IPS DF 19.7 (cell line): ENCODE data around the gene TBC1D32.
"Not testable (repeated sequence)": the region's sequence is repeated elsewhere in the genome, so short reads cannot be mapped to it uniquely, and the experiment has no call there.

Source experiments
- DNase-seq: peaks from one replicate; pipeline ENCODE4 v3.0.0-alpha.2; 2013; ENCODE audit warnings: low read depth, low spot score

TBC1D32 gene, protein sequence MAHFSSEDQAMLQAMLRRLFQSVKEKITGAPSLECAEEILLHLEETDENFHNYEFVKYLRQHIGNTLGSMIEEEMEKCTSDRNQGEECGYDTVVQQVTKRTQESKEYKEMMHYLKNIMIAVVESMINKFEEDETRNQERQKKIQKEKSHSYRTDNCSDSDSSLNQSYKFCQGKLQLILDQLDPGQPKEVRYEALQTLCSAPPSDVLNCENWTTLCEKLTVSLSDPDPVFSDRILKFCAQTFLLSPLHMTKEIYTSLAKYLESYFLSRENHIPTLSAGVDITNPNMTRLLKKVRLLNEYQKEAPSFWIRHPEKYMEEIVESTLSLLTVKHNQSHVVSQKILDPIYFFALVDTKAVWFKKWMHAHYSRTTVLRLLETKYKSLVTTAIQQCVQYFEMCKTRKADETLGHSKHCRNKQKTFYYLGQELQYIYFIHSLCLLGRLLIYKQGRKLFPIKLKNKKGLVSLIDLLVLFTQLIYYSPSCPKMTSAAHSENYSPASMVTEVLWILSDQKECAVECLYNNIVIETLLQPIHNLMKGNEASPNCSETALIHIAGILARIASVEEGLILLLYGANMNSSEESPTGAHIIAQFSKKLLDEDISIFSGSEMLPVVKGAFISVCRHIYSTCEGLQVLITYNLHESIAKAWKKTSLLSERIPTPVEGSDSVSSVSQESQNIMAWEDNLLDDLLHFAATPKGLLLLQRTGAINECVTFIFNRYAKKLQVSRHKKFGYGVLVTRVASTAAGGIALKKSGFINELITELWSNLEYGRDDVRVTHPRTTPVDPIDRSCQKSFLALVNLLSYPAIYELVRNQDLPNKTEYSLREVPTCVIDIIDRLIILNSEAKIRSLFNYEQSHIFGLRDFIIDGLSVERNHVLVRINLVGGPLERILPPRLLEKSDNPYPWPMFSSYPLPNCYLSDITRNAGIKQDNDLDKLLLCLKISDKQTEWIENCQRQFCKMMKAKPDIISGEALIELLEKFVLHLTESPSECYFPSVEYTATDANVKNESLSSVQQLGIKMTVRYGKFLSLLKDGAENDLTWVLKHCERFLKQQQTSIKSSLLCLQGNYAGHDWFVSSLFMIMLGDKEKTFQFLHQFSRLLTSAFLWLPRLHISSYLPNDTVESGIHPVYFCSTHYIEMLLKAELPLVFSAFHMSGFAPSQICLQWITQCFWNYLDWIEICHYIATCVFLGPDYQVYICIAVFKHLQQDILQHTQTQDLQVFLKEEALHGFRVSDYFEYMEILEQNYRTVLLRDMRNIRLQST

DNA sequence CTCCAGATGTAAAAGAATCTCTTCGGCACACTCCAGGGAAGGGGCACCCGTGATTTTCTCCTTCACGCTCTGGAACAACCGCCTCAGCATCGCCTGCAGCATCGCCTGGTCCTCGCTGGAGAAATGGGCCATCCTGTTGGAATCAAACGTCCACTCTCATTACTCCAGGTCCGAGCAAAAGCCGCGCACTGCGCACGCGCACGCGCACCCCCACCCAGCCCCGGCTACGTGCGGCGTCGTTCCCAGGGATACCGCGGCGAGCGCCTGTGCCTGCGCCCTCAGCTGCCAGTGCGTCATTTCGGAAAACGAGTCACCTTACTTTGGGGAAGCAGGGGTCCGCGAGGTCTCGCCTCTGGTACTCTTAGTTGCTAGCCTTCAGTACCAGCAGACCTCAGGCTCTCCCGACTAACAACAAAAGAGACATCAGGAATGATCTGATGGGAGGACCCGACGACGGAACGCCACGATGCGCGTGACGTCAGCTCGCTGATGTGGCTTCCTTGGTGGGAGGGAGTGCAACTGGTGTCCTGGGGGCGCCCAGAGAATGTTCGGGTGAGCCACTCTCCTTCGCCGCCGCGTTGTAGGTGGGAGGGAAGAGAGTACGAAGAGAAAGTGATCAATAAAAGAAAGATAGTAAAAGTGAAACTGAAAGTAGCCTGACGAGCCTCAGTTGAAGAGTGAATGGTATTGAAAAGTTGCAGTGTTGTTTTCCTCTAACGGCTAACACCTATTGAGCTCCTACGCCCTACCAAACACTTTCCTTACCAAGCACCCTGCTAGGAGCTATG, at the start of gene TBC1D32:
Gene TBC1D32, minus strand, starts transcription at position 182 of the 788 bp plus-strand sequence. Its CDS starts 50 bp downstream, at position 132.
- peak; percentile 70 for DNase-seq

DNA sequence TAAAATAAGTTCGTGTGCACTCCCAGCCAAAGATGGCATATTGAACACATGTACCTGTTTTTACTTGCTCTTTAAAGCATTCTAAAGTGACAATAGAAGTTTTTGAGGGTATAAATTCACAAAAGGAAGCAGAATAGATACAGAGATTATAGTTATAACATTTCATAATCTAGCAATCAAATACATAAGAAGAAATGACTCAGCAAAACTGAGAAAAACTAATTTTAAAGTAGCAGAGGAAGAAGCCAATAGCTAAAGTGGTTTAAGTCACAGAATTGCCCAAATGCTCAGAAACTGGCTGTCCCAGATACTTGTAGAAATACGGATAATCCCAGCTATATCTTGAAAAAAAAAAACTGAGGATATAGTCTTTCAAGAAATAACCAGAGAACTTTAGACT, 49.2 kb upstream of the TBC1D32 start:
- DNase-seq = no peak

DNA sequence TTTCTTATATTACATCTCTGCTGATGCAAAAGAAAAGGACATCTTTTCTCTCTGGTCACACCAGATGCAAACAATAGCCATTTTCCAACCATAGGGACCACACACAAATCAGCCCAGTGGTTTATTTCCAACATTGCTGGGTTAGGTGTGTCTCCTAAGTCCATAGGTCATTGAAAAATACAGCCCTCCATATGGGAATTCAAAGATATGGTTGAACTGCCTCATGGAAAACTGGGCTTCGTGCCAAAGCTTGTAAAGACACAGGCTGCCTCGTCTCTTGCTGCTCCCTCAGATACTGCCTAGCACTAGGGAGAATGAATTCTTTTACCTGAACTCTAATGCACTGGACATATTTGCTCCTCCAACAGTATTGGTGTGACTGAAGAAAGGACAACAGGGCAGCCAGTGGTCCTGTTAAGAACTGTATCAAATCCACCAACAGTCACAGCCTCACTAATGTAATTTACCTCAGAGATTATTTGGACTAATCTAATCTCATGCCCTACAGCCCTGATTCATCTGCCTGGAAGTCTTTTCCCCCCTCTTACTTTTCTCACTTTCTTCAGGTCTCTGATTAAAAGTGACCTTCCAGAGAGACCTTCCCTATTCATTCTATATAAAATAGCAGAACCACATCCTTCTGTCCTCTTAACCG, 48.3 kb upstream of the TBC1D32 start:
- no peak for DNase-seq

DNA sequence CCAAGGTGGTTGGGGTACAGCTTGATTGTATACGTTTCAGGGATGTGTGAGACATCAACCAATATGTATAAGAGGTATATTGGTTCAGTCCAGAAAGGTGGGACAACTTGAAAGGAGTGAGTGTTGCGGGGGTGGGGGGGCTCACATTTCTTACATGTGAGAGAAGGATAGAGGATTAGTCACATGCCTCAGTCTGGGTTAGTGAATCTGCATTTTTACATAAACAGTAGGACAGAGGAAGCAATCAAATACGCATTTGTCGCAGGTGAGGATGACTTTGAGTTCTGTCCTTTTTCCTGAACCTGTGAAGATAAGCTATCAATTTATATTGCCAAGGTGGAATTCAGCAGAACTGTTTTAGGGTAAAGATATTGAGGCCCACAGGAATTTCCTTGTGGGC, 42.1 kb upstream of the TBC1D32 start:
- DNase-seq = no peak

DNA sequence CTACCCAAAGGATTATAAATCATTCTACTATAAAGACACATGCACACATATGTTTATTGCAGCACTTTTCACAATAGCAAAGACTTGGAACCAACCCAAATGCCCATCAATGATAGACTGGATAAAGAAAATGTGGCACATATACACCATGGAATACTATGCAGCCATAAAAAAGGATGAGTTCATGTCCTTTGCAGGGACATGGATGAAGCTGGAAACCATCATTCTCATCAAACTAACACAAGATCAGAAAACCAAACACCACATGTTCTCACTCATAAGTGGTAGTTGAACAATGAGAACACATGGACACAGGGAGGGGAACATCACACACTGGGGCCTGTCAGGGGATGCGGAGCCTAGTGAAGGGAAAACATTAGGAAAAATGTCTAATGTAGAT, 39.9 kb upstream of the TBC1D32 start:
- not testable (repeated sequence) for DNase-seq

DNA sequence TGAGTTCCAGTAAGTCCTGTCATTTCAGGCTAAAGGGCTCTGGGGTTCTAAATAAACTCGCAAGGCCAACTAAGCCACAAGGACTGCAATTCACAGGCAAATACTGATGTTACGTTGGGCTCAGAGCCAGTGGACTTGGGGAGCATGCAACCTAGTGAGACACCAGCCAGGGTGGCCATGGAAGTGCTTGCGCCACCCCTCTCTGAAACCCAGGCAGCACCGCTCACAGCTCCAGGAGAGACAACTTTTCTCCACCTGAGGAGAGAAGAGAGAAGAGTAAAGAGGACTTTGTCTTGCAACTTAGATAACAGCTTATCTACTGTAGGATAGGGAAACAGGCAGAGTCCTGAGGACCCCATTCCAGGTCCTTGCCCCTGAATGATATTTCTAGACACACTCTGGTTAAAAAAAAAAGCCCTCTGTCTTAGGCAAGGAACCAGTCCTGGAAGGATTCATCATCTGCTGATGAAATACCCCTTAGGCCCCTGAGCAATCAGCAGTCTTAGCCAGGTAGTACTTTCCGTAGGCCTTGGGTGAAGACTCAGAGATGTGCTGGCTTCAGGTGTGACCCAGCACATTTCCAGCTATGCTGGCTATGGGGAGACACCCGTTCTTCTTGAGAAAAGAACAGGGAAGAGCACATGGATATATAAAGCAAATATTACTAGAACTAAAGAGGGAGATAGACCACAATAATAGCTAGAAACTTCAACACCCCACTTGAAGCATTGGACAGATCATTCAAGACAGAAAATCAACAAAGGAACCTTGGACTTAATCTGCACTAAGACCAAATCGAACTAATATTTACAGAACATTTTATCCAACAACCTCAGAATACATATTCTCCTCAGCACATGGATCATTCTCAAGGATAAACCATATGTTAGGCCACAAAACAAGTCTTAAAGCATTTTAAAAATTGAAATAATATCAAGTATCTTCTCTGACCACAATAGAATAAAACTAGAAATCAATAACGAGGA, 31.5 kb upstream of the TBC1D32 start:
- DNase-seq = no peak

DNA sequence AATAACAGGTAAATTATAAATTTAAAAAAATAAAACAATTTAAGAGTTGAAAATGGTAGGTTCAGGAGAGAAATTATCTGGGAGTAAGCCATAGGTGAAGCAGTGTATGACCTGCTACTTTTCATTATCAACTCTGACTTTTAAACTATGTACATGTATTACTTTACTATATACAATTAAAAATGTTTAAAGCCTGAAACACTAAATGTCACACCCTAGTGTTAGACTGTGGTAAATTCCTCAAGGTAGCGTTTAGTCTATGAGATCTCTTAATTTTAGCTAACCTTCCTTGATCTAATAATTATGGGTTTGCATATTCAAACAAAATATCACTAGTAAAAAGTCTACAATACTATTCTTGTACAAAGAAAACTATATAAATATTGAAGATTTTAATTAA, 22.3 kb upstream of the TBC1D32 start:
- no peak for DNase-seq

DNA sequence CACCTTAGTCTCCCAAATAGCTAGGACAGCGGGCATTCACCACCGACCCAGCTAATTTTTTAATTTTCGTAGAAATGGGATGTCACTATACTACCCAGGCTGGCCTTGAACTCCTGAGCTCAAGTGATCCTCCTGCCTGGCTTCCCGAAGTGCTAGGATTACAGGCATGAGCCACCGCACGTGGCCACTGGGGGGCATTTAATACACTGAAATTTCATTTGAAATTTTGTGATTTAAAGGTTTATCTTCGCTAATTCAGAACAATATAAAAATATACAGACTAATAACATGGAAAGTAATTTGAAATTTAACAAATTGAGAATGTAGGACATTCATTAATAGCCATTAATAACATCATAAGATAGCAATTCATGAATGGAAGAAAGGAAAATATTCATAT, 20.5 kb upstream of the TBC1D32 start:
- DNase-seq = no peak

DNA sequence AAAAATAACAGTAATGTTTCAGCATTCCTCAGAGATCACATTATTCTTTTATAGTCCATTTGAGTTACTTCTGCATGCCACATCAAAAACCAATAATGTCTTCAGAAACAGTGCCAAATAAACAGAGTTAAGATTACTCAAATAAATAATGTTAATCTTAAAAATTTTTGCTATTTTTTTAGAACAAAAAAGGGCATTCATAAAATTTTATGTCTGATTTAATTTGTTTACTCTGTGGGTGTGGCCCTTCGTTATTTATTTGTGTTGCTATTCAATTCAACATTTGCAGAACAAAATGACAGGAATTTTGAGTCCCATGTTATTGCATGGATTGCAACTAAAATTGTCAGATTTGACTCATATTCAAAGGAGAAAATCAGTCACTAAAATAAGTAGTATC, 18.7 kb upstream of the TBC1D32 start:
- DNase-seq = no peak

DNA sequence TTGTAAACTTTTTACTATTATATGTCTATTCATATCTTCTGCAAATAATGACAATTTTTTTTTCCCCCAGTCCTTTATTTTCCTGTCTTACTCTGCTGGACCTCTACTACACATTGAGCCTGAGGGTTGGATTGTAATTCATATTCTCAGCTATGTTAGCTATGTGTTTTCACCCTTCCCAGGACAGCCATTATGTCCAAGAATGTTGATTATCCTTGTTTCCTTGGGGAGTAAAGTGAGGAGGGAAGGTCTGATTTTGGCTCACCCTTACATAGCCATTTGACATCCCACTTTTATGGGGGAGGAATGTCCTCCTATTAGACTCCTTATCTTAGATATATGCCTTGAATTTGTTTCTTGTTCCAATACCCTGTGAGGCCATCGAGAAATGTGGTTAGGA, 17.6 kb upstream of the TBC1D32 start:
- no peak for DNase-seq

DNA sequence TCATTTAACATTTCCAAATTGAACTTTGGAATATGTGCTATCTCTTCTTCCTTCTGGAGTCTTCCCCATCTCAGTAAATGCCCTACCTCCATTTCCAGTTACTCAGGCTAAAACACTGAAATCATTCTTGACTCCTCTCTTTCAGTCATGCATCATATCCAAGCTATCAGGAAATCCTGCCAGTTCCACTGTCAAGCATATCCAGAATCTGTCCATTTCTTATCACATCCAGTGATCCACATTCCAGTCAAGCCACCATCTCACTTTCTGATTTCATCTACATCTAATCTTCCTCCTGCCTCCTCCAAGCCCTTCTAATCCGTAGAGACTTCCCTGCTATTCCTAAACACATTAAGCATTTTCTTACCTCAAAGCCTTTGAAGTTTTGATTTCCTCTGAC, 15.3 kb upstream of the TBC1D32 start:
- DNase-seq = no peak

DNA sequence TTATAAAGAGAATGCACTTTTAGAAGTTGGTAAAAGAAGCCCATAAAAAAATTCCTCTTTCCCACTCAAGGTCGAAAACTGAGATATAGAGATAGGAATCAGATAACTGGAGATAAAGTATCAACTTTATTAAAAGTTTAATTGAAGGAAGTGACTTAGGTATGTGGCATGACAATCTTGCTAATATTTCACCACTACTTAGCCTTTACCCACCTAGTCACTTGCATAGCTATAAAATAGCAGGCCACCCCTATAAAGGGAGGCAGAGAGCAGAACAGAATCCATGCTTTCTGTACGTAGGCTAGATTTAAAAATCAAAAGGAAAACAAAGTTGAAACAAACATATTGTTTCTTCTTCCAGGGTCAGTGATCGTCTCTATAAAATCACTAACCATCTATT, 13.2 kb upstream of the TBC1D32 start:
- no peak for DNase-seq

DNA sequence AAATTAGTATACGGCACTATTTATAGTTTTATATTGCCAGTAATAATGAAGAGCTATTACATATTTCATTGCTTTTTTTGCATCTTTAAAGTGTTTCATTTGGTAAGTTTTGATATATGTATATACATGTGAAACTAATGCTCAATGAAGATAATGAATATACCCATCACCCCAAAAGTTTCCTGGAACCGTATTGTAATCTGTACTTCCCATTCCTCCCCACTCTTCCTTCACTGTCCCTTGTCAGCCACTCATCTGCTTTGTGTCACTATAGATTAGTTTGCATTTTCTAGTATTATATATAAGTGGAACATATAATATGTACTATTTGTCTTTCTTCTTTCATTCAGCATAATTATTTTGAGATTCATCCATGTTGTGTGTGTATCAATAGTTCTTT, 10.3 kb upstream of the TBC1D32 start:
- no peak for DNase-seq

DNA sequence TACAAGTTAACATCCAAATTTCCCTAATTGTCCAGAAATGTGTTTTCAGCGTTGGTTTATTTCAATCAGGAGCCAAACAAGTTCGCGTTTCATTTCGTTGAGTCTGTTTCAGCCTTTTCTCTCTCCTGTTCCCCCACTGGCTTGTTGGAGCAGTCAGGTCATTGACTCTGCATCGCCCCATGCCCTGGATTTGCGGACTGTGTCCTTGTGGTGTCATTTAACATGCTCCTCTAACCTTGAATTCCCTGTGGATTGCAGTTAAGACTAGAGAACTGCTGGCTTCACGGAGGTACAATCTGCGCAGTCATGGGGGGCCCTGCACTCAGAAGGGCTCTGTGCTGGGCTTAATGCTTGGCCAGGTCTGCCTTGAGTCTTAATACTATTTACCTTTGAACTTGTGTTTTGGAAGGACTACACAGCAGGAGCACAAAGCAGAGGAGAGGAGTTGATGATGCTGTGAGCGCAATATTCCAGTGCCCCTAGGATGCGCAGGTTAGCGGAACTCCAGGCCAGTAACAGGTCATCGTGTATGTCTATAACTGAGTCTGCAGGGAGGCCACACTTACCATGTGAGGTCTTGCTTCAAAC, 5.5 kb upstream of the TBC1D32 start:
- DNase-seq = no peak

DNA sequence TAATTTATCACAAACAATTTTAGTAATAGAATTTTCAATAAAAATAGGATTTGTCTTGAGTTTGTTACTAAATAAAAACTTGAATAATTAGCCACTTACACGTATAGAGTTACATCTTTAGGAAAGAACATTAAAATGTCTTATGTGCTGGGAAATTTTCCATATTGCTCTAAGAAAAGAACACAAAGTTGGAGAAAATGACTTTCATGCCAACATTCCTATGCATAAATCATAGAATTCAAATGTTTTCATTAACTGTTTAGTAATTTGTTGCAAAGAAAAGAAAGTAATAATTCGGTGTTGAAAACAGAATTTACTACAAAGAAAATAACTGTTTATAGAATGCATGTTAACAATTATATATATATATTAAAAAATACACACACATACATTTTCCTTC, 4.7 kb upstream of the TBC1D32 start:
- no peak for DNase-seq

DNA sequence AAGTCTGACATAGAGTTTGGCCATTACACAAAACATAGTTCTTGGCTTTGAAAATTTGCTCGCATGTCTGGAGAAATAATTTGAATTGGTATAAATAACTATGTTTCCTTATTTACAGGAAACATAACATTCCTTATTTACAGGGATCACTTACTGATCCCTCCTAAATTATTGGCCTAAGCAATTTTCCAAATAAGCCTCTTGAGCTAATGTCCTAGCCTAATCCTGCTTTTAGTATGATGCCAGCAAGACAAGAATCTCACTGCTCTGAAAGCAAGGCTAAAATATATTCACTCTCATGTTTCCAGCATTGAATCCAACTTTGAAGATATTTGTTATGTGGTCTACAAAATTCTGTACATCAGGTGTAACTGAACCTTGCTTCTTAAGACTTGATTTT, 4.1 kb upstream of the TBC1D32 start:
- no peak for DNase-seq

DNA sequence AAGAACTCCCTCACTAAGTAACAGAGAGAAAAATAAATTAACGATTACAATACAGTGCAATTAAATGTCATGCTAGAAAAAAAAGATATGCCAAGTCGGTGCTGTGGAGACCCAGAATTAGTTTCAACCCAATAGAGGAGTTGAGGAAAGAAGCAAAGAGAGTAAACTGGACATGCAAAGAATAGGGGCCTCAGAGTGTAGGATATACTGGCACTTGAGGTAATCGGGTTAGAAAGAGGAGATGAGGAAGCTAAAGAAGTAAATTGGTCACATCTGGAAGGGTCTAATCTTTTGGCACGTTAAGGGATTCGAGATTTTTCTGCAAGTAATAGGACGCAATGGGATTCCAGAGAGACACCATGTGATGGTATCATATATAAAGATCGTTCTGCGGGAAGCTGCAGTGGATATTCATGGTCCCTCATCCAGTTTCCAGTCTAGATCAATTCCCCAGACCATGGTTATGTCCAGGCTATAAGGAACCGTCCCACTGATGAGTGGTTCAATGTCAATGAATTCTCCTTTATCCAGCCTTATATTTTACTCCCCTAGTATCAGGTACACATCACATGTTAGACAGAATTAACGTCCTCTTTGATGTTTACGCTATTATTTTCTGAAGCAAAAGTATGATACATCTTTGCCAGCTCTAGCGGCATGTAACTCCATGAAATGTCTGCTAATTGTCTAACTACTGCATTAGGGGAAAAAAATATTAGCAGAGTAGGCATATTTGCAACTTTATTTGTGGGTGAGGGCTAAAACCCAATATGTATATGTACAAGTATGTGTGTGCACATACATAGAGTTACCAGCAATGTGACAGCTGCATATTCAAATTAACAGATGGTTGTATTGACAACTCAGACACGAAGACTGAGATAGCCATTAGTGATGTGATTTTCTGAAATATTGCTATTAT, 1.1 kb upstream of the TBC1D32 start:
- DNase-seq = no peak

DNA sequence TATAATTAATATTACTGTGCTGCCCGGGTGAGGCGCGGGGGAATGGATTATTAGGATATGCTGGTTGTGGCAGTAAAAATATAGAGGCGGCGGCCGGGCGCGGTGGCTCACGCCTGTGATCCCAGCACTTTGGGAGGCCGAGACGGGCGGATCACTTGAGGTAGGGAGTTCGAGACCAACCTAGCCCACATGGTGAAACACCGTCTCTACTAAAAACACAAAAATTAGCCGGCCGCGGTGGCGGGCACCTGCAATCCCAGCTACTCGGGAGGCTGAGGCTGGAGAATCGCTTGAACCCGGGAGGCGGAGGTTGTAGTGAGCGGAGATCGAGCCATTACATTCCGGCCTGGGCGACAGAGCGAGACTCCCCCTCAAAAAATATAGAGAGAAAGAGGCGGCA, 586 bp downstream of the TBC1D32 start:
- DNase-seq = not testable (repeated sequence)
